ENCODE measurements around the gene DPPA4. TPM values are rescaled to one million over a fixed set of nuclear protein-coding genes. Genes with fewer than 3 reads are reported as not detected.

Gene DPPA4
- total RNA-seq, 2 donors from 2014 or later, result 132 to 284 TPM

DNA sequence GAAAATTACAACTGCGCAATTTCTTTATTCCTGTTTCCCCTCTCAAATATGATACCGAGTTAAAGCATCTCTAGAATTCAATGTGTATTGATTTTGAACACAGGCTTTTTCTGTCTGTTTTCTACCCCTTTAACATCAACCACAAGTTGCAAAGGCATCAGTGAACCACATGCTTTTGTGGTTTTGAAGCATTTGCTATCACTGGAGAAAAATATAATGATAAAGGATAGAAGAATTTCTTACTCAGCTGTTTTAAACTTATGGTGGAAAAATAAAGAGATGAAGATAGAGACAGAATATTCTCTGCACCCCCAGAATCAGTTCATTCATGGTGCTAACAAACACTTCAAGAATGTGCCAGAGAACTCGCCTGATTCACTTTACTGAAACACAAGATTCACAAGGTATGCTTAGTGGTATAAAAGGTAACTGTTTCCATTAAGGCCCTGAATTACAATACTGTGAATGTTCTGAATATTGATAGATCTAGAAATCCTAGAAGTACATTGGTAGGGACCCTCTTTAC, 9.5 kb upstream of the DPPA4 start:
- no peak for TF ChIP-seq CTCF (conservative IDR thresholded peaks at IDR 0.05)
- no peaks in the 10 kb centered on the region for H3K36me3 ChIP-seq (ENCODE audit: control insufficient read depth, insufficient read depth, low read length)
- DNase-seq, result no peak
- H3K9ac ChIP-seq (ENCODE audit: extremely low read depth, low read length, poor library complexity, severe bottlenecking), result no peak overlapping the region
- Mint-ChIP-seq H3K4me3 (no peak overlapping the region), H3K27ac (no peak overlapping the region), H3K36me3 (ENCODE audit: low read depth) (peaks cover under 1% of the 10 kb centered on the region), H3K27me3 (ENCODE audit: insufficient read depth) (no peaks in the 10 kb centered on the region), H3K9me3 (no peaks in the 10 kb centered on the region), H3K4me1 (peaks cover 5% of the 10 kb centered on the region)
- no peak overlapping the region for H3K4me3 ChIP-seq (ENCODE audit: low read length)
- H3K27ac ChIP-seq (ENCODE audit: low read depth, low read length), result no peak overlapping the region
- WGBS, 2 experiments (ENCODE audit: insufficient coverage in 1 of 2, insufficient read length in 1 of 2), result 92% methylated on average over 3 of the region's 3 CpGs; no CpG with 5 or more reads in 1 of the 2 experiments
- H3K9me3 ChIP-seq (ENCODE audit: control insufficient read depth, low read length), result no peaks in the 10 kb centered on the region
- H3K27me3 ChIP-seq (ENCODE audit: control insufficient read depth, insufficient read depth, low read length, poor library complexity, severe bottlenecking), result no peaks in the 10 kb centered on the region
- no peaks in the 10 kb centered on the region for H3K4me1 ChIP-seq (ENCODE audit: control insufficient read depth, insufficient read depth, low read length)

- 67 to 85% methylated on average over 2 to 4 of the region's 4 CpGs for WGBS, 2 experiments (ENCODE audit: insufficient coverage in 1 of 2, insufficient read length in 1 of 2)
- H3K36me3 ChIP-seq (ENCODE audit: control insufficient read depth, insufficient read depth, low read length), result no peaks in the 10 kb centered on the region
- H3K9me3 Mint-ChIP-seq, result no peaks in the 10 kb centered on the region
- peaks cover 1% of the 10 kb centered on the region for H3K36me3 Mint-ChIP-seq (ENCODE audit: low read depth)
- no peak overlapping the region for H3K27ac ChIP-seq (ENCODE audit: low read depth, low read length)
- H3K27ac Mint-ChIP-seq, result no peak overlapping the region
- no peak overlapping the region for H3K9ac ChIP-seq (ENCODE audit: extremely low read depth, low read length, poor library complexity, severe bottlenecking)
- no peaks in the 10 kb centered on the region for H3K27me3 Mint-ChIP-seq (ENCODE audit: insufficient read depth)
- no peak overlapping the region for H3K4me3 ChIP-seq (ENCODE audit: low read length)
- H3K4me3 Mint-ChIP-seq, result no peak overlapping the region
- peaks cover 5% of the 10 kb centered on the region for H3K4me1 Mint-ChIP-seq
- peak; percentile 57 for DNase-seq
- H3K27me3 ChIP-seq (ENCODE audit: control insufficient read depth, insufficient read depth, low read length, poor library complexity, severe bottlenecking), result no peaks in the 10 kb centered on the region
- no peak for TF ChIP-seq CTCF (conservative IDR thresholded peaks at IDR 0.05)
- no peaks in the 10 kb centered on the region for H3K9me3 ChIP-seq (ENCODE audit: control insufficient read depth, low read length)
- H3K4me1 ChIP-seq (ENCODE audit: control insufficient read depth, insufficient read depth, low read length), result no peaks in the 10 kb centered on the region
These were observed 8.8 kb upstream of the DPPA4 start for GRCh38 chr3:109346099-109346498.

- no peak overlapping the region for H3K9ac ChIP-seq (ENCODE audit: extremely low read depth, low read length, poor library complexity, severe bottlenecking)
- peak; percentile 76 for DNase-seq
- Mint-ChIP-seq H3K36me3 (ENCODE audit: low read depth) (peaks cover 12% of the 10 kb centered on the region), H3K4me1 (peaks cover 17% of the 10 kb centered on the region), H3K27me3 (ENCODE audit: insufficient read depth) (no peaks in the 10 kb centered on the region), H3K27ac (peak overlapping the region; percentile 88), H3K9me3 (no peaks in the 10 kb centered on the region), H3K4me3 (peak overlapping the region; percentile 92)
- no peaks in the 10 kb centered on the region for H3K9me3 ChIP-seq (ENCODE audit: control insufficient read depth, low read length)
- no peaks in the 10 kb centered on the region for H3K4me1 ChIP-seq (ENCODE audit: control insufficient read depth, insufficient read depth, low read length)
- H3K36me3 ChIP-seq (ENCODE audit: control insufficient read depth, insufficient read depth, low read length), result no peaks in the 10 kb centered on the region
- no peak overlapping the region for H3K27ac ChIP-seq (ENCODE audit: low read depth, low read length)
- no peak for TF ChIP-seq CTCF (conservative IDR thresholded peaks at IDR 0.05)
- H3K27me3 ChIP-seq (ENCODE audit: control insufficient read depth, insufficient read depth, low read length, poor library complexity, severe bottlenecking), result no peaks in the 10 kb centered on the region
- no peak overlapping the region for H3K4me3 ChIP-seq (ENCODE audit: low read length)
- 55% methylated on average over 4 of the region's 5 CpGs; no CpG with 5 or more reads in 1 of the 2 experiments for WGBS, 2 experiments (ENCODE audit: insufficient coverage in 1 of 2, insufficient read length in 1 of 2)
These were observed 2.6 kb upstream of the DPPA4 start for GRCh38 chr3:109339714-109340648.

Measured in endodermal cell (in vitro differentiated cells).